Bronchial epithelial cell (primary cell): ENCODE results near the gene KDM7A. TPM values are rescaled to one million over a fixed set of nuclear protein-coding genes. Genes with fewer than 3 reads are reported as not detected.

Experiments
- DNase-seq: peaks from one replicate; pipeline ENCODE4 v3.0.0-alpha.2; 2010; ENCODE audit warnings: low read depth
- FAIRE-seq: peaks from 2 replicates; lab custom pipeline; 2011; peaks lifted over from hg19 to GRCh38; lab: Jason Lieb, UNC
- H3K27me3 ChIP-seq: 2 replicates; pipeline ENCODE4 v1.5.1; 2011; ENCODE audit warnings: low read length; ENCODE audit not compliant: control insufficient read depth, insufficient read depth
- H3K36me3 ChIP-seq: 2 replicates; pipeline ENCODE4 v1.5.1; 2011; ENCODE audit warnings: low read length; ENCODE audit not compliant: control insufficient read depth, insufficient read depth
- H3K4me3 ChIP-seq: 2 replicates; pipeline ENCODE4 v1.5.1; 2011; ENCODE audit warnings: mild to moderate bottlenecking, low read depth, low read length, control low read depth
- total RNA-seq: library from RNA; depleted of rRNA; stranded (reverse); fragments of >200 nt; gene quantifications from 2 replicates; pipeline ENCODE4 v1.2.1, GENCODE V29; 2014
- TF ChIP-seq, protein P1 (sequence below): IDR thresholded peaks from 2 replicates; pipeline ENCODE4 v1.5.1; 2011; ENCODE audit warnings: mild to moderate bottlenecking, moderate library complexity, low read length, control low read depth, inconsistent platforms; ENCODE audit not compliant: insufficient read depth, severe bottlenecking

KDM7A gene
- total RNA-seq, 1 donor from 2014 or later: 14.7 TPM

DNA sequence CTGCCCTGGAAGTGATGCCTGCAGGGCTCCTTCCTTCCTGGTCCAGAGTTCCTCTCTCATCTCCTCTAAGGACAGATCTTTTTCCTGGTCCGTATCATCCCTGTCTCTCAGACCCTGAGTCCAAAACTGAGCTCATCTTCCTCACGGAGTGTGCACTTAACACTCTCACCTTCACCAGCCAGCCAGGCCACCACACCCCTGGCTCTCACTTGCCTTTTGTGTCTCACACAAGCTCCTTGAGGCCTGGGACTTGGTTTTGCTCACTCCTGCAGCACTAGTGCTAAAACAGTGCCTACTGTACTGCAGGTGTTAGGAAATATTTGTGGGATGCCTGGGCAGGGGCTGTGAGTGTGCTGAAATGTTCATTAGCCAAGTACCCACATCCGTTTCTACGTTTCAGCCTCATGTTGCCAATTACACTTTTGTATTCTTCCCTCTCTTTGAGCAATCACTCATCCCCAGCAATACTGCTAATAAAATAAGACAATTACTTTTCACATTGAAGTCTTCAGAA lies 92.6 kb downstream of the KDM7A start:
- no peak for FAIRE-seq
- no peak for DNase-seq
- no peaks in the 10 kb centered on the region for H3K27me3 ChIP-seq
- H3K36me3 ChIP-seq: no peaks in the 10 kb centered on the region
- no peak overlapping the region for H3K4me3 ChIP-seq
- TF ChIP-seq, protein P1, sequence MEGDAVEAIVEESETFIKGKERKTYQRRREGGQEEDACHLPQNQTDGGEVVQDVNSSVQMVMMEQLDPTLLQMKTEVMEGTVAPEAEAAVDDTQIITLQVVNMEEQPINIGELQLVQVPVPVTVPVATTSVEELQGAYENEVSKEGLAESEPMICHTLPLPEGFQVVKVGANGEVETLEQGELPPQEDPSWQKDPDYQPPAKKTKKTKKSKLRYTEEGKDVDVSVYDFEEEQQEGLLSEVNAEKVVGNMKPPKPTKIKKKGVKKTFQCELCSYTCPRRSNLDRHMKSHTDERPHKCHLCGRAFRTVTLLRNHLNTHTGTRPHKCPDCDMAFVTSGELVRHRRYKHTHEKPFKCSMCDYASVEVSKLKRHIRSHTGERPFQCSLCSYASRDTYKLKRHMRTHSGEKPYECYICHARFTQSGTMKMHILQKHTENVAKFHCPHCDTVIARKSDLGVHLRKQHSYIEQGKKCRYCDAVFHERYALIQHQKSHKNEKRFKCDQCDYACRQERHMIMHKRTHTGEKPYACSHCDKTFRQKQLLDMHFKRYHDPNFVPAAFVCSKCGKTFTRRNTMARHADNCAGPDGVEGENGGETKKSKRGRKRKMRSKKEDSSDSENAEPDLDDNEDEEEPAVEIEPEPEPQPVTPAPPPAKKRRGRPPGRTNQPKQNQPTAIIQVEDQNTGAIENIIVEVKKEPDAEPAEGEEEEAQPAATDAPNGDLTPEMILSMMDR: no peak

DNA sequence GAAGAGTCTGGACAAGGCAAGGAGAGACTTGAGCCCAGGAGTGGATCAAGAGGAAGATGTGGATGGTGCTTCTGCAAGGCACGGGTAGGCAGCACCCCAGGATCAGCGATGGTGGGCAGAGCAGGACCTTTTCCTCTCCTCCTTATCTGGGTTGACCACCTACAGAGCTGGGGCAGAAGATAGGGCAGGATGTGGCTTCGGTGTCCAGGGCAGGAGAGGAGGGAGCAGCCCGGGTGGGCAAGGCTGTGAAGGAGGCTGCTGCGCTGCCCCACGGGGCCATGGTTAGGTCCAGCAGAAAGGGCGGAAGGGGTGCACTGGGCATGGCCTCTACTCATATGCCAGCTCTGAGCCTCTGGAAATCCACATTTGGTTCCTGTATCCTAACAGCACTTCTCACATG lies 94.0 kb downstream of the KDM7A start:
- no peak for DNase-seq
- Histone ChIP-seq H3K27me3 (no peaks in the 10 kb centered on the region), H3K4me3 (no peak overlapping the region), H3K36me3 (no peaks in the 10 kb centered on the region)
- TF ChIP-seq, protein P1: no peak
- FAIRE-seq: no peak

DNA sequence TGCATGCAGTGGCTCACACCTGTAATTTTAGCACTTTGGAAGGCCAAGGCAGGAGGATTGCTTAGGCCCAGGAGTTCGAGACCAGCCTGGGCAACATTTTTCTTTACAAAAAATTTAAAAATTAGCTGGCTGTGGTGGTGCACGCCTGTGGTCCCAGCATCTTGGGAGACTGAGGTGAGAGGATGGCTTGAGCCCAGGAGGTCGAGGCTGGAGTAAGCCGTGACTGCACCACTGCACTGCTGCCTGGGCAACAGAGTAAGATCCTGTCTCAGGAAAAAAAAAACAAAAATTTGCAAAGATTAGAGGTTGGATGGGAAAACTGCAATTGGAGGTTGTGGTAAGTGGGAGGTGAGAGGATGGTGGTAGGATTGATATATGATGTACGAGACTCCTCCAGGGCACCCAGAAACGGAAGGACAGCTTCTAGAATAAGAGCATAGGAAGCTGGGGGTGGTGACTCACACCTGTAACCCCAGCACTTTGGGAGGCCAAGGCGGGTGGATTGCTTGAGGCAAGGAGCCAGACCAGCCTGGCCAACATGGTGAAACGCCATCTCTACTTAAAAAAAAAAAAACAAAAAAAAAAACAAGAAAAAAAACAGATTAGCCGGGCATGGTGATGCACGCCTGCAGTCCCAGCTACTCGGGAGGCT lies 94.9 kb downstream of the KDM7A start:
- no peaks in the 10 kb centered on the region for H3K27me3 ChIP-seq
- FAIRE-seq: no peak
- H3K36me3 ChIP-seq: no peaks in the 10 kb centered on the region
- H3K4me3 ChIP-seq: no peak overlapping the region
- DNase-seq: no peak
- TF ChIP-seq, protein P1: no peak

DNA sequence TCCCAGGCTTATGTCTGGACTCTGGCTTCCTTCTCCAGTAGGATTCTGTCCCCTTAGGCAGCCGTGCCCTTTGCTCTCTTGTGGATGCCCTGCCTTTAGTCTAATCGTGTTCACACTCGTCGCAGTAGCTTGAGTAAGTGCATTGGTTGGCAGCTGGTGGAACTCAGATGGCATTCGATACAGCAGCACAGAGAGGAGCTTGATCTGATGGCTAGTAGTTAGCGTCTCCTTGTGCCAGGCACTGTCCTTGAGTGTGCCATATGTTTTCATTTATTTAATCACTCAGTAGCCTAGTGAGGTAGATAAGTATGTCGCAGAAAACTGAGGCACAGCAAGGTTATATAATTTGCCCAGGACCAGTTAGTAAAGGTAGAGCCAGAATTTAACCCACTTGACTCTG lies 95.9 kb downstream of the KDM7A start:
- no peak for FAIRE-seq
- no peak for DNase-seq
- TF ChIP-seq, protein P1: no peak
- H3K27me3 ChIP-seq: no peaks in the 10 kb centered on the region
- H3K4me3 ChIP-seq: no peak overlapping the region
- no peaks in the 10 kb centered on the region for H3K36me3 ChIP-seq

DNA sequence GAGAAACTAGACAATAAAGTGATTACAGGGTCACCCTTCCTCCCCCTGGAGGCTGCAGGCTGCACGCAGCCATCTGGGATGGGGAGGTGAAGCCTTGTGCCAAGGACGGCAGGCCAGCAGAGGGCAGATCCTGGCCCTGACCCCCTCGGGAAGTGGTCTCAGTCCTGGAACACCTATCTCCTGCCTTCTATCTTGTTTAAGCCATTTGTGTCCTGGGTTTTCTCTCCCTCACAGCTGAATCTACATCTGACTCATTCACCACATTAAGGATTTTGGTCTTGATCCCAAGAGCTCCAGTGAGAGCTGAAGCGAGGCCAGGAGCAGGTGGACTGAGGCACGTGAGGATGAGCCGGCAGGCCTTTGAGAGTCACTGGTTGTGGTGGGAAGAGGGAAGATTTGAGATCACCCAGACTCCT lies 97.7 kb downstream of the KDM7A start:
- TF ChIP-seq, protein P1: peak; percentile 26
- FAIRE-seq (no peak), DNase-seq (no peak)
- no peaks in the 10 kb centered on the region for H3K27me3 ChIP-seq
- H3K4me3 ChIP-seq: no peak overlapping the region
- H3K36me3 ChIP-seq: no peaks in the 10 kb centered on the region

DNA sequence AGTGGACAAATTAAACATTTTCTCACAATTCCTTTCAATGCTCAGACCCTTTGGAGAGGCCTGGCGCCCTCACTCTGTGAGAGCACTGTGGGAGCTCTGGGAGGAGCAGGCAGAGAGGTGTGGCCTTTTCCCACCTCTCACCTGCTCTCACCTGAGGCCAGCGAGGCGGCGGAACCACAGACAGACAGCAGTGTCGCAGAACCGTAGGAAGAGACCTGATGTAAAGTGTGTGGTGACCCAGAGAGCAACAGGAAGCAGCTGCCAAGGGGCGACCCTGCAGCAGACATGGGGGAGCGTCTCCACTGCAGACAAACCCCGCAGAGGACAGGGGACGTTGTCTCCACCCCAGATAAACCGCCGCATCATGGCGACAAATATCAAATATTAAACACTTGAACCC lies 98.4 kb downstream of the KDM7A start:
- no peak for FAIRE-seq
- Histone ChIP-seq H3K27me3 (no peaks in the 10 kb centered on the region), H3K4me3 (no peak overlapping the region), H3K36me3 (no peaks in the 10 kb centered on the region)
- DNase-seq: no peak
- TF ChIP-seq, protein P1: no peak
